Bronchial epithelial cell (primary cell): ENCODE measurements around the gene SPOCK2. TPM values are rescaled to one million over a fixed set of nuclear protein-coding genes. Genes with fewer than 3 reads are reported as not detected.

ENCODE experiments used
- DNase-seq: peaks from one replicate; pipeline ENCODE4 v3.0.0-alpha.2; 2010; ENCODE audit warnings: low read depth
- FAIRE-seq: peaks from 2 replicates; lab custom pipeline; 2011; peaks lifted over from hg19 to GRCh38; lab: Jason Lieb, UNC
- H3K27me3 ChIP-seq: 2 replicates; pipeline ENCODE4 v1.5.1; 2011; ENCODE audit warnings: low read length; ENCODE audit not compliant: control insufficient read depth, insufficient read depth
- H3K36me3 ChIP-seq: 2 replicates; pipeline ENCODE4 v1.5.1; 2011; ENCODE audit warnings: low read length; ENCODE audit not compliant: control insufficient read depth, insufficient read depth
- H3K4me3 ChIP-seq: 2 replicates; pipeline ENCODE4 v1.5.1; 2011; ENCODE audit warnings: mild to moderate bottlenecking, low read depth, low read length, control low read depth
- total RNA-seq: library from RNA; depleted of rRNA; stranded (reverse); fragments of >200 nt; gene quantifications from 2 replicates; pipeline ENCODE4 v1.2.1, GENCODE V29; 2014
- TF ChIP-seq, protein P1 (sequence below): IDR thresholded peaks from 2 replicates; pipeline ENCODE4 v1.5.1; 2011; ENCODE audit warnings: mild to moderate bottlenecking, moderate library complexity, low read length, control low read depth, inconsistent platforms; ENCODE audit not compliant: insufficient read depth, severe bottlenecking

Gene SPOCK2
- total RNA-seq, 1 donor from 2014 or later, result 0.26 TPM

DNA sequence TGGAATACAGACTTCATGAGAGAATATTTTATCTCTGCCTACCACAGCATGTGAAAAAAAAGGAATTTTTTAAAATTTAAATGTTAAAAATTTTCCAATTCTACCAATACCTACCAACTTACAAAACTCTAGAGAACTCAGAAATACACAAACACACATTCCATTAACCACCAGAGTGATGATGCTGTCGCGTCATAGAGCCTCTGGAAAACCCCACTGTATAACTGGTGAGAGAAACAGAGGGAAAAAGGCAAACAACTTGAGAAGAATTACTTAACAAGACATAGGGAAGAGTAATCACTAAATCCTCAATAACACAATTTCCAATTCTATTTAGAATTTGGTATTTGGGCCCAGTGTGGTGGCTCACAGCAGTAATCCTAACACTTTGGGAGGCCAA, 6.2 kb upstream of the SPOCK2 start:
- H3K36me3 ChIP-seq, result peaks cover 4% of the 10 kb centered on the region
- peaks cover 2% of the 10 kb centered on the region for H3K27me3 ChIP-seq
- H3K4me3 ChIP-seq, result no peak overlapping the region
- FAIRE-seq (no peak), DNase-seq (no peak)
- TF ChIP-seq, protein P1, sequence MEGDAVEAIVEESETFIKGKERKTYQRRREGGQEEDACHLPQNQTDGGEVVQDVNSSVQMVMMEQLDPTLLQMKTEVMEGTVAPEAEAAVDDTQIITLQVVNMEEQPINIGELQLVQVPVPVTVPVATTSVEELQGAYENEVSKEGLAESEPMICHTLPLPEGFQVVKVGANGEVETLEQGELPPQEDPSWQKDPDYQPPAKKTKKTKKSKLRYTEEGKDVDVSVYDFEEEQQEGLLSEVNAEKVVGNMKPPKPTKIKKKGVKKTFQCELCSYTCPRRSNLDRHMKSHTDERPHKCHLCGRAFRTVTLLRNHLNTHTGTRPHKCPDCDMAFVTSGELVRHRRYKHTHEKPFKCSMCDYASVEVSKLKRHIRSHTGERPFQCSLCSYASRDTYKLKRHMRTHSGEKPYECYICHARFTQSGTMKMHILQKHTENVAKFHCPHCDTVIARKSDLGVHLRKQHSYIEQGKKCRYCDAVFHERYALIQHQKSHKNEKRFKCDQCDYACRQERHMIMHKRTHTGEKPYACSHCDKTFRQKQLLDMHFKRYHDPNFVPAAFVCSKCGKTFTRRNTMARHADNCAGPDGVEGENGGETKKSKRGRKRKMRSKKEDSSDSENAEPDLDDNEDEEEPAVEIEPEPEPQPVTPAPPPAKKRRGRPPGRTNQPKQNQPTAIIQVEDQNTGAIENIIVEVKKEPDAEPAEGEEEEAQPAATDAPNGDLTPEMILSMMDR, result no peak

- TF ChIP-seq, protein P1, result no peak
- Histone ChIP-seq H3K36me3 (peaks cover 4% of the 10 kb centered on the region), H3K27me3 (peaks cover 9% of the 10 kb centered on the region), H3K4me3 (no peak overlapping the region)
- FAIRE-seq, result no peak
- DNase-seq, result no peak
Observed at GRCh38 chr10:72093450-72093849, 5.1 kb upstream of the SPOCK2 start.

GRCh38 chr10:72092987-72093386, 4.6 kb upstream of the SPOCK2 start:
- FAIRE-seq, result no peak
- DNase-seq, result no peak

DNA sequence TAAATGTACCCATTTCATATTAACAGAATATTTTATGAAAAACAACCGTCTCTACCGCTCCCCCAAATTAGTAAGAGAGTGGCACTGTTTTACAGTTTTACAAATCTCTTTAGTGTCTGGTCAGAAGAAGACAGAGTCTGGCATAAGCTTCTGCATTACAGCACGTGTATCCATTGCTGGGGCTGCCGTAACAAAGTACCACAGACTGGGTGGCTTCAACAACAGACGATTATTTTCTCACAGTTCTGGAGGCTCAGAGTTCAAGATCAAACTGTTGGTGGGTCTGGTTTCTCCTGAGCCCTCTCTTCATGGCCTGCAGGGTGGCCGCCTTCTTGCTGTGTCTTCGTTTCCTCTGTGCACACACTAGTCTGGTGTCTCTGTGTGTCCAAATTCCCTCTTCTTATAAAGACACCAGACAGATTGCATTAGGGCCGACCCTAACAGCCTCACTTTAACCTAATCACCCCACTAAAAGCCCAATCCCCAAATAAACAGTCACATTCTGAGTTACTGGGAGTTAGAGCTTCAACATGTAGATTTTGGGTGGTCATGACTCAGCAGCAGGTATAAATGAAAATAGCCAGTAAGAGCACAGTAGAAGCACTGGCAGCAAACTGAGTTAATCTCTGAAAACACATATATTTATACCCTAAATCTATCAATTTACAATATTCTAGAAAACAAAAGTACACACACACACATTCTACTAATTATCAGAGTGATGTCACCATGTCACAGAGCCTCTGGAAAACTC, 4.0 kb upstream of the SPOCK2 start:
- Histone ChIP-seq H3K27me3 (peaks cover 18% of the 10 kb centered on the region), H3K36me3 (peaks cover 4% of the 10 kb centered on the region), H3K4me3 (no peak overlapping the region)
- DNase-seq, result no peak
- TF ChIP-seq, protein P1, result no peak
- FAIRE-seq, result no peak

More at GRCh38 chr10:72092987-72093386, 4.6 kb upstream of the SPOCK2 start:
- no peak overlapping the region for H3K4me3 ChIP-seq
- TF ChIP-seq, protein P1, result no peak
- peaks cover 4% of the 10 kb centered on the region for H3K36me3 ChIP-seq
- H3K27me3 ChIP-seq, result peaks cover 13% of the 10 kb centered on the region

- DNase-seq (peak; percentile 14), FAIRE-seq (no peak)
- Histone ChIP-seq H3K36me3 (no peaks in the 10 kb centered on the region), H3K27me3 (peaks cover 29% of the 10 kb centered on the region), H3K4me3 (no peak overlapping the region)
- TF ChIP-seq, protein P1, result no peak
Observed at GRCh38 chr10:72090326-72090725, 2.0 kb upstream of the SPOCK2 start.

GRCh38 chr10:72089618-72090017, 1.3 kb upstream of the SPOCK2 start:
- TF ChIP-seq, protein P1, result no peak
- FAIRE-seq, result no peak
- H3K4me3 ChIP-seq, result no peak overlapping the region
- H3K27me3 ChIP-seq, result peaks cover 29% of the 10 kb centered on the region
- no peaks in the 10 kb centered on the region for H3K36me3 ChIP-seq
- no peak for DNase-seq
